ENCODE measurements around the gene UNKL. TPM values are rescaled to one million over a fixed set of nuclear protein-coding genes. Genes with fewer than 3 reads are reported as not detected.
A peak's percentile ranks its signal among the peaks of the same experiment; 100 is the strongest.

UNKL gene
- total RNA-seq, 2 donors from 2014 or later: 51.1 to 69.5 TPM

GRCh38 chr16:1379304-1380076, 35.0 kb downstream of the UNKL start:
- Mint-ChIP-seq H3K4me3 (peak overlapping the region; percentile 83 to 89), H3K4me1 (ENCODE audit: low read depth) (peaks cover 20% of the 10 kb centered on the region), H3K27ac (peak overlapping the region; percentile 46), H3K36me3 (ENCODE audit: insufficient read depth in 2 of 2) (peaks cover 1 to 6% of the 10 kb centered on the region in 2 donors), H3K27me3 (ENCODE audit: low read depth) (no peaks in the 10 kb centered on the region), H3K9me3 (no peaks in the 10 kb centered on the region)
- peak; percentile 75 to 78 for DNase-seq
- peak; percentile 80 to 83 for ATAC-seq (replicated peaks in 1 of 2)

DNA sequence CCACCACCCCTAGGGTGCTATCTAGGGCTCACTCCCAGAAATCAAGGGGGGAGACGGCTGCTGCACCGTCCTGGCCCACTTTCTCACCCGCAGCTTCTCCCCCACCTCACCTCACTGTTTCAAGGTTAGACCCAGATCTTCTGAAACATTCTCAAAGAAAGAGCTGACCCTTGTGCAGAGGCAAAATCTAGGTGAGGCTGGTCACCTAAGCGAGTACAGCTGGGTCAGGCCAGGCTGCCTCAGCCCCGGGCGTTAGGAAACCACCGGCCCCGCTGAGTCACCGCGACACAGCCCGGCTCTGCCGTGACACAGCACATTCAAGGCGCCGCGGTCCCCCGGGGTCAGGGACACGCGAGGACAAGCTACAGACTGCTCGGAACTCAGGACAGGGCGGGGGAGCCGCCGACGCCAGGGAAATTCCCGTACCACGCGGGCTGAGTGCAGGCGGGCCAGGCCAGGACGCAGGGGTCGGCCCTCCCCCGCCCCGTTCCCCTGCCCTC, 35.6 kb downstream of the UNKL start:
- Mint-ChIP-seq H3K36me3 (ENCODE audit: insufficient read depth in 2 of 2) (peaks cover 1 to 6% of the 10 kb centered on the region in 2 donors), H3K4me1 (ENCODE audit: low read depth) (peaks cover 20% of the 10 kb centered on the region), H3K9me3 (no peaks in the 10 kb centered on the region), H3K4me3 (peak overlapping the region; percentile 83 to 91), H3K27ac (peak overlapping the region; percentile 87), H3K27me3 (ENCODE audit: low read depth) (no peaks in the 10 kb centered on the region)
- ATAC-seq (replicated peaks in 1 of 2) (peak; percentile 70 to 82), DNase-seq (peak; percentile 77 to 82)

DNA sequence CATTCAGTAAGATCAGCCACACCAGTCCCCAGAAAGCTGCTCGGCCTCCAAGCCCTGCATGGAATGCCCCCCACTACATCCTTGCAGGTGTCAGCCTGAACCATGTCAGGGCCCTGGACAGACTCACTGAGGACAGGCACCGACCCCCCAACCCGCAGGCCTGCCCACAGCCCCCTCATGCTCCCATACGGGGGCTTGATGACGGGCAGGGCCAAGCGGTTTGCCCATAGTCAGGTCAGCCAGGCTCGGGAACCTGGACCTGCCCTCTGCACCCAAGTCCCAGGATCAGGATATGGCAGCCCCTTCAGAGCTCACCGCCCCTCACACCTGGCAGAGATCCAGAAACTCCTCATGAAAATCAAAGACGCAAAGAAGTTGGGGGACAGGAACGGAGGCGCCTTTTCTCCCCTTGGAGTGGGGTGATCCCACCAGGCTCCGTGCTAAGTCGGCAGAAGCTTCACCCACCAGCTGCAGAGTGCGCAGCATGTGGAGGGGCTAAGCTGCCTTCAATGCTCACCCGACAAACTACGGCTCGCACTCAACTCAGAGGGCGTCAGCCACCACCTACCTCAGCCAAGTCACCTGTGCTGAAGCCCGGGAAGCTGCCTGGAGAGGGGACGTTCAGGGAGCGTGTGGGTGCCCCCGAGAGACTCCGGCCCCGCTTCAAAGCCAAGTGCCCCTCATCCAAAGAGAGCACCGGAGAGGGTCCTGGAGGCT, 36.3 kb downstream of the UNKL start:
- peak overlapping the region; percentile 83 to 91 for H3K4me3 Mint-ChIP-seq

DNA sequence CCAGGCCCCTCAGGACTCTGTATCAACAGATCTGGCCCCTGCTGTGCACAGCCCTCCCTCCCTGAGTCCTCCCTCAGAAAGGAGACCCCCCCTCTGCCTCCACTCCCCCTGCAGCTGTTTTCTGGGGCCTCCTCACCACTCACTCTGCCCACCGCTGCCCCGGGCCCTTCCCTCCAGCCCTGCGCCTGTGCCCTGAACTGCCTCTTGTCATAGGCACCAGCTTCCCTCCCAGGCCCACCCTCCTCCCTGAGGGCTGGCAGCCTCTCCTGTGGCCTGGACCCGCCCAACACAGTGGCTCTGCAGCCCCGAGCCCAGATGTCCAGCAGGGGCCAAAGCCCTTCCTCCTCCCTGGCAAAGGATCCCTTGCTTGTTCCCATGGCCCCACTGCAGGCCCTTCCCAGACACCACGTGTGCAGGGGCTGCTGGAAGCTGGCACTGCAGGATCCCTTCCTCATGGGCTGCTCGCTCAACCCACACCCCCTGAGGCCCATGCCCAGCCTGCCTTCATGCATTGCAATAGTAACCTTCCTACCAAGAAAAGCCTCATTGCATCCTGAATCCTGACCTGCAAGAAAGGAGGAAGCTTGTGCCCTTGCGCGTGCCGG, 37.0 kb downstream of the UNKL start:
- no peaks in the 10 kb centered on the region for H3K9me3 Mint-ChIP-seq
- H3K36me3 Mint-ChIP-seq (ENCODE audit: insufficient read depth in 2 of 2): peaks cover 1 to 6% of the 10 kb centered on the region in 2 donors
- H3K27ac Mint-ChIP-seq: no peak overlapping the region
- peak overlapping the region; percentile 83 to 91 for H3K4me3 Mint-ChIP-seq
- H3K27me3 Mint-ChIP-seq (ENCODE audit: low read depth): no peaks in the 10 kb centered on the region
- DNase-seq: no peak
- no peak for ATAC-seq (replicated peaks in 1 of 2)
- peaks cover 20% of the 10 kb centered on the region for H3K4me1 Mint-ChIP-seq (ENCODE audit: low read depth)

More for the DNA sequence above, 36.3 kb downstream of the UNKL start:
- no peaks in the 10 kb centered on the region for H3K9me3 Mint-ChIP-seq
- DNase-seq (no peak), ATAC-seq (replicated peaks in 1 of 2) (no peak)
- H3K36me3 Mint-ChIP-seq (ENCODE audit: insufficient read depth in 2 of 2): peaks cover 1 to 6% of the 10 kb centered on the region in 2 donors
- H3K4me1 Mint-ChIP-seq (ENCODE audit: low read depth): peaks cover 20% of the 10 kb centered on the region
- H3K27ac Mint-ChIP-seq: peak overlapping the region; percentile 86
- no peaks in the 10 kb centered on the region for H3K27me3 Mint-ChIP-seq (ENCODE audit: low read depth)

GRCh38 chr16:1375741-1376410, 38.6 kb downstream of the UNKL start:
- Mint-ChIP-seq H3K4me1 (ENCODE audit: low read depth) (peaks cover 20% of the 10 kb centered on the region), H3K27me3 (ENCODE audit: low read depth) (no peaks in the 10 kb centered on the region), H3K9me3 (no peaks in the 10 kb centered on the region), H3K36me3 (ENCODE audit: insufficient read depth in 2 of 2) (peaks cover 1 to 4% of the 10 kb centered on the region in 2 donors), H3K27ac (no peak overlapping the region), H3K4me3 (no peak overlapping the region)
- DNase-seq (no peak), ATAC-seq (replicated peaks in 1 of 2) (no peak)

- Mint-ChIP-seq H3K36me3 (ENCODE audit: insufficient read depth in 2 of 2) (peaks cover 1 to 3% of the 10 kb centered on the region in 2 donors), H3K27ac (no peak overlapping the region), H3K9me3 (no peaks in the 10 kb centered on the region), H3K27me3 (ENCODE audit: low read depth) (no peaks in the 10 kb centered on the region), H3K4me3 (no peak overlapping the region), H3K4me1 (ENCODE audit: low read depth) (peaks cover 20% of the 10 kb centered on the region)
- ATAC-seq (replicated peaks in 1 of 2) (no peak), DNase-seq (no peak)
Measured at GRCh38 chr16:1375298-1375640, 39.2 kb downstream of the UNKL start.

DNA sequence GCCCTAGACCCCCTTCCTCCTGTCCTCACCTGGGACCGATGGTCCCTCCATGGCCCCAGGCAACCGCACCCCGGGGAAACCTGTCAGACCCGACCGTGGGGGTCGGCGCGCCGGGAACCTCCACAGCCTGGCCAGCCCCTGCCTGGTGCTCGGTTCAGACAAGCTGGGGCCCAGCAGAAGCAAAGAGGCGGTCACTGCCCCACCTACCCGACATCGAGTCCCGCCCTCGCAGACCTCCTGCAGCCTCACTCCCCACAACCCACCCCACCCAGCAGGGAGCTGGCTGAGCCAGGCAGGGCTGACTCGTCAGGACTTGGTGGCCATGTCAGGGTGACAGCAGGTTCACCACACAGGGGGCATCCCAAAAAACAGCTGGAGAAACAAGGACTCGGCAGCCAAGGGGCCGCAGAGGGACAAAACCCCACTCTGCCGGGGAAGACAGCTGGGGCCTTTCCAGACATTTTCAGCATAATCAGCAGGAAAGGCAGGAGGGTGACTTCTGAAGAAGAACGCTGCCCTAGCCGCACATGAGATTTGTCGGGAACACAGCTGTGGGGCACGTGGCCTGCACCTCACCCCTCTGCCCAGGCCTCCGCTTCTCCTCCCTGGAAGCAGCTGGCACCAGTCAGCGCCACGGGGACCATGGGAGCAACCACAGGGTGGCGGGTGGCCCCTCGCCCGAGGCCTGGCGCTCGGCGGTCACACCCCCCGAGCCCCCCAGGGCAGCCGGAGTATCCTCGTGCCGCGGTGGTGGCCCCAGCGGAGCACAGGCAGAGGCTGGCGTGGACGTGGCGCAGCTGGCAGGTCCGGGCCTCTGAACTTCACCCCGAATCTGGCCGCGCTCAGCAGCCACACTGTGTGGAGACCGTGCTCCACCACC, 39.8 kb downstream of the UNKL start:
- Mint-ChIP-seq H3K9me3 (no peaks in the 10 kb centered on the region), H3K4me3 (no peak overlapping the region), H3K4me1 (ENCODE audit: low read depth) (peaks cover 15% of the 10 kb centered on the region), H3K27me3 (ENCODE audit: low read depth) (no peaks in the 10 kb centered on the region), H3K27ac (no peak overlapping the region), H3K36me3 (ENCODE audit: insufficient read depth in 2 of 2) (peaks cover 1 to 3% of the 10 kb centered on the region in 2 donors)
- ATAC-seq (replicated peaks in 1 of 2) (no peak), DNase-seq (no peak)

GRCh38 chr16:1372292-1372950, 42.1 kb downstream of the UNKL start:
- no peaks in the 10 kb centered on the region for H3K4me1 Mint-ChIP-seq (ENCODE audit: low read depth)
- H3K4me3 Mint-ChIP-seq: no peak overlapping the region
- H3K27ac Mint-ChIP-seq: no peak overlapping the region
- no peak for DNase-seq
- no peaks in the 10 kb centered on the region for H3K9me3 Mint-ChIP-seq
- H3K36me3 Mint-ChIP-seq (ENCODE audit: insufficient read depth in 2 of 2): peaks cover 0 to 3% of the 10 kb centered on the region in 2 donors
- no peak for ATAC-seq (replicated peaks in 1 of 2)
- H3K27me3 Mint-ChIP-seq (ENCODE audit: low read depth): no peaks in the 10 kb centered on the region

DNA sequence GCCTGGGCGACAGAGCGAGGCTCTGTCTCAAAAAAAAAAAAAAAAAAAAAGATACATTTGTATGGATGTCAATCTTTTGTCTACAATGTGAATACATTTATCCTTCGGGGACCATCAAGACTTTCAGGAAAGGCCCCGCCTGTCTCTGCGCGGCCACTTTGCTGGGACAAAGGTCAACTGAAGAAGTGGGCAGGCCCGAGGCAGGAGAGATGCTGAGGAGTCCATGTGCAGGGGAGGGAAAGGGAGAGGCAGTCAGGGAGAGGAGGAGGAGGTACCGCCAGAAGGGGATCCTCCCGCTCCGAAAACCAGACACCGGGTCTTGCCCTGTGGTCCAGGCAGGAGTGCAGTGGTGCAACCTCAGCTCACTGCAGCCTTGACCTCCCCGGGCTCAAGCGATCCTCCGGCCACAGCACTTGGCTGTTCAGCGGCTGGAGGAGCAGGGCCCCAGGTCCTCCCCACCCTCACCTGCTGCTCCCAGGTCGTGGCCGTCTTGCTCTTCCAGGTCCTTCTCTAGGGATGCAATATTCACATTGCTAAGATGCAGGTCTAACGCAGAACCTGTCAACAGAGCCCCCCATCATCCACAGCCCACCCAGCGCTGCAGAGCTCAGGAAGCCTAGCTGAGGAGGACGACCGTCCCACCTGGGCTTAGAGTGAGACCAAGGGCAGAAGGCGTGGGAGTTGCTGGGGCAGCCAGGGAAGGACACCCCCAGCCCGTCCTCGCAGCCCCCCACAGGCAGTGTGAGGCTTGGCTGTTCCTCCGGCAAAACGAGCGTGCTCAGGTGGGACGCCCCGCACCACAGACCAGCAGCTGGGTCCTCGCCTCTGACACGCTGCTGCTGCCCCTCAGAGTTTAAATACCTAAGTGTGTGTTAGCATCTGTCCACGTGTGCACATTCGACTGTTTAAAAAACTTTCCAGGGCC, 43.2 kb downstream of the UNKL start:
- Mint-ChIP-seq H3K27ac (no peak overlapping the region), H3K27me3 (ENCODE audit: low read depth) (no peaks in the 10 kb centered on the region), H3K4me1 (ENCODE audit: low read depth) (no peaks in the 10 kb centered on the region), H3K36me3 (ENCODE audit: insufficient read depth in 2 of 2) (peaks cover 0 to 2% of the 10 kb centered on the region in 2 donors), H3K4me3 (no peak overlapping the region), H3K9me3 (no peaks in the 10 kb centered on the region)
- DNase-seq (no peak), ATAC-seq (replicated peaks in 1 of 2) (no peak)

GRCh38 chr16:1367486-1368174, 46.9 kb downstream of the UNKL start:
- ATAC-seq (replicated peaks in 1 of 2): no peak
- peaks cover 7% of the 10 kb centered on the region for H3K4me1 Mint-ChIP-seq (ENCODE audit: low read depth)
- peaks cover 0 to 2% of the 10 kb centered on the region in 2 donors for H3K36me3 Mint-ChIP-seq (ENCODE audit: insufficient read depth in 2 of 2)
- H3K9me3 Mint-ChIP-seq: no peaks in the 10 kb centered on the region
- H3K27ac Mint-ChIP-seq: no peak overlapping the region
- H3K4me3 Mint-ChIP-seq: no peak overlapping the region
- H3K27me3 Mint-ChIP-seq (ENCODE audit: low read depth): no peaks in the 10 kb centered on the region
- DNase-seq: no peak

Measured in activated T-cell treated with anti-CD3 and anti-CD28 coated beads, Interleukin-2, amount 50 U/mL, for 72 hours (primary cell).